SK-N-MC (cell line): ENCODE results near the gene LRRC71.

Experiments
- EZH2 ChIP-seq: fragments of 200-600 bp; sonication (generic); IDR thresholded peaks from one replicate; pipeline ENCODE4 v1.6.1; 2017; ENCODE audit warnings: antibody characterized with exemption
- FOXP2 ChIP-seq: optimal IDR thresholded peaks from 2 replicates; pipeline ENCODE3; 2011; ENCODE audit warnings: mild to moderate bottlenecking, moderate library complexity; ENCODE audit not compliant: insufficient read depth; ENCODE audit errors: extremely low read length, control extremely low read depth
- POLR2AphosphoS5 ChIP-seq: IDR thresholded peaks from 2 replicates; pipeline ENCODE4 v1.6.1; 2012; ENCODE audit warnings: mild to moderate bottlenecking, low read depth, low read length, borderline replicate concordance

DNA sequence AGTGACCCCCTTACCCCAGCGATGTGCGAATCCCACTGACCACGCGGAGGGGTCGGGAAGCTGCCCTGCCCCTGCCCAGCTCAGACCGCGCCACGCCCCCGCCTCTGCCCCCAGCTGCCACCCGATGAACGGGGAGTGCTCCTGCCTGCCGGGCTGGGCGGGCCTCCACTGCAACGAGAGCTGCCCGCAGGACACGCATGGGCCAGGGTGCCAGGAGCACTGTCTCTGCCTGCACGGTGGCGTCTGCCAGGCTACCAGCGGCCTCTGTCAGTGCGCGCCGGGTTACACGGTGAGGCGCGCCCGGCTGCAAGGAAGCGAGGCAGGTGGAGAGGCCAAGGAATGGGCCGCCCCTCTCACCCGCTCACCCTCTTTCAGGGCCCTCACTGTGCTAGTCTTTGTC is 11.9 kb upstream of the LRRC71 start:
- TF ChIP-seq POLR2AphosphoS5 (no peak), EZH2 (no peak), FOXP2 (no peak)
